ENCODE measurements around the gene IMPA2. TPM values are rescaled to one million over a fixed set of nuclear protein-coding genes. Genes with fewer than 3 reads are reported as not detected.

Gene IMPA2
- total and polyA plus RNA-seq, 2 donors (not counting 1 experiment from before 2014, with no cell fraction given) = 3.8 to 23.0 TPM

- no peaks in the 10 kb centered on the region for H3K27me3 ChIP-seq (ENCODE audit: control insufficient read depth, insufficient read depth, low read length)
- H3K9me3 ChIP-seq (ENCODE audit: control insufficient read depth, insufficient read depth, low read depth, low read length) = no peaks in the 10 kb centered on the region
- no peak overlapping the region for H3K27ac ChIP-seq (ENCODE audit: insufficient read depth, low read length)
- no peak overlapping the region for H2AFZ ChIP-seq (ENCODE audit: low read length)
- H3K4me1 ChIP-seq (ENCODE audit: control insufficient read depth, extremely low read depth, insufficient read depth, low read length) = peaks cover 4% of the 10 kb centered on the region
- H3K36me3 ChIP-seq (ENCODE audit: control insufficient read depth, insufficient read depth, low read length) = no peaks in the 10 kb centered on the region
- no peak for DNase-seq (ENCODE audit: low read depth in 2 of 2)
- H3K9ac ChIP-seq (ENCODE audit: insufficient read depth, low read length) = no peak overlapping the region
- H3K4me3 ChIP-seq (replicated peaks in 1 of 4; ENCODE audit: control extremely low read depth in 1 of 4, insufficient read depth in 1 of 4, low read depth in 3 of 4, low read length in 4 of 4) = no peak overlapping the region
- H4K20me1 ChIP-seq (ENCODE audit: control insufficient read depth, extremely low read depth, insufficient read depth, low read length) = no peaks in the 10 kb centered on the region
- H3K4me2 ChIP-seq (ENCODE audit: extremely low read depth, insufficient read depth, low read length) = no peak overlapping the region
- TF ChIP-seq CTCF (conservative IDR thresholded peaks at IDR 0.05 in 1 of 2, IDR thresholded peaks at IDR 0.05 in 1 of 2; ENCODE audit: low read depth in 1 of 2, low read length in 2 of 2) = no peak
- no peak for TF ChIP-seq EZH2 (IDR thresholded peaks at IDR 0.05; ENCODE audit: low read length, missing control alignments)
- no peaks in the 10 kb centered on the region for H3K79me2 ChIP-seq (ENCODE audit: control insufficient read depth, insufficient read depth, low read length)
These were observed 10.9 kb downstream of the IMPA2 start for GRCh38 chr18:11992096-11992790.

GRCh38 chr18:11993264-11993916 is 12.1 kb downstream of the IMPA2 start:
- no peak for DNase-seq (ENCODE audit: low read depth in 2 of 2)
- H3K4me3 ChIP-seq (replicated peaks in 1 of 4; ENCODE audit: control extremely low read depth in 1 of 4, insufficient read depth in 1 of 4, low read depth in 3 of 4, low read length in 4 of 4) = no peak overlapping the region
- no peak overlapping the region for H2AFZ ChIP-seq (ENCODE audit: low read length)
- no peaks in the 10 kb centered on the region for H4K20me1 ChIP-seq (ENCODE audit: control insufficient read depth, extremely low read depth, insufficient read depth, low read length)
- no peaks in the 10 kb centered on the region for H3K79me2 ChIP-seq (ENCODE audit: control insufficient read depth, insufficient read depth, low read length)
- H3K36me3 ChIP-seq (ENCODE audit: control insufficient read depth, insufficient read depth, low read length) = no peaks in the 10 kb centered on the region
- no peak for TF ChIP-seq EZH2 (IDR thresholded peaks at IDR 0.05; ENCODE audit: low read length, missing control alignments)
- H3K9me3 ChIP-seq (ENCODE audit: control insufficient read depth, insufficient read depth, low read depth, low read length) = no peaks in the 10 kb centered on the region
- no peak overlapping the region for H3K4me2 ChIP-seq (ENCODE audit: extremely low read depth, insufficient read depth, low read length)
- peaks cover 4% of the 10 kb centered on the region for H3K4me1 ChIP-seq (ENCODE audit: control insufficient read depth, extremely low read depth, insufficient read depth, low read length)
- no peak overlapping the region for H3K9ac ChIP-seq (ENCODE audit: insufficient read depth, low read length)
- H3K27ac ChIP-seq (ENCODE audit: insufficient read depth, low read length) = no peak overlapping the region
- no peaks in the 10 kb centered on the region for H3K27me3 ChIP-seq (ENCODE audit: control insufficient read depth, insufficient read depth, low read length)

- H2AFZ ChIP-seq (ENCODE audit: low read length) = no peak overlapping the region
- no peak overlapping the region for H3K4me3 ChIP-seq (replicated peaks in 1 of 4; ENCODE audit: control extremely low read depth in 1 of 4, insufficient read depth in 1 of 4, low read depth in 3 of 4, low read length in 4 of 4)
- H3K9me3 ChIP-seq (ENCODE audit: control insufficient read depth, insufficient read depth, low read depth, low read length) = no peaks in the 10 kb centered on the region
- no peaks in the 10 kb centered on the region for H3K36me3 ChIP-seq (ENCODE audit: control insufficient read depth, insufficient read depth, low read length)
- no peak overlapping the region for H3K27ac ChIP-seq (ENCODE audit: insufficient read depth, low read length)
- peak overlapping the region; percentile 15 for H3K4me2 ChIP-seq (ENCODE audit: extremely low read depth, insufficient read depth, low read length)
- peak; percentile 30 to 92 for DNase-seq (ENCODE audit: low read depth in 2 of 2)
- TF ChIP-seq CTCF (conservative IDR thresholded peaks at IDR 0.05 in 1 of 2, IDR thresholded peaks at IDR 0.05 in 1 of 2; ENCODE audit: low read depth in 1 of 2, low read length in 2 of 2) = no peak
- no peak for TF ChIP-seq EZH2 (IDR thresholded peaks at IDR 0.05; ENCODE audit: low read length, missing control alignments)
- H3K79me2 ChIP-seq (ENCODE audit: control insufficient read depth, insufficient read depth, low read length) = no peaks in the 10 kb centered on the region
- no peaks in the 10 kb centered on the region for H3K27me3 ChIP-seq (ENCODE audit: control insufficient read depth, insufficient read depth, low read length)
- peaks cover 4% of the 10 kb centered on the region for H3K4me1 ChIP-seq (ENCODE audit: control insufficient read depth, extremely low read depth, insufficient read depth, low read length)
- no peak overlapping the region for H3K9ac ChIP-seq (ENCODE audit: insufficient read depth, low read length)
- no peaks in the 10 kb centered on the region for H4K20me1 ChIP-seq (ENCODE audit: control insufficient read depth, extremely low read depth, insufficient read depth, low read length)
These were observed 13.0 kb downstream of the IMPA2 start for GRCh38 chr18:11994336-11994702.

All from fibroblast of lung (primary cell).